CD14-positive monocyte (primary cell): ENCODE measurements around the gene PNMA8C. TPM values are rescaled to one million over a fixed set of nuclear protein-coding genes. Genes with fewer than 3 reads are reported as not detected.

Experiments
- DNase-seq, 3 donors: peaks; one replicate each; pipeline ENCODE4 v3.0.0-alpha.2; 2011 to 2022
- H2AFZ ChIP-seq: 2 replicates; pipeline ENCODE4 v1.6.0; 2012; ENCODE audit warnings: mild to moderate bottlenecking, low read depth, low read length, inconsistent platforms; ENCODE audit not compliant: insufficient read depth, poor library complexity, severe bottlenecking
- H3K27ac ChIP-seq, 2 donors: 1 replicate in 1 of 2; 2 replicates in 1 of 2; pipeline ENCODE4 v1.5.1; 2012 to 2013; ENCODE audit warnings: low read length in 2 of 2, control low read depth in 1 of 2, inconsistent platforms in 1 of 2, low read depth in 1 of 2, mild to moderate bottlenecking in 1 of 2
- H3K27me3 ChIP-seq, 2 donors: one replicate each; pipeline versions ENCODE4 v1.6.0 to v1.6.1; 2011 to 2013; ENCODE audit warnings: low read length in 2 of 2; ENCODE audit not compliant: control insufficient read depth in 2 of 2, insufficient read depth in 2 of 2
- H3K36me3 ChIP-seq, 2 donors: replicated peaks in 1 of 2; 1 replicate in 1 of 2; 2 replicates in 1 of 2; pipeline versions ENCODE4 v1.5.1 to v1.6.1; 2012 to 2013; ENCODE audit warnings: low read length in 2 of 2, control low read depth in 1 of 2, inconsistent platforms in 1 of 2, mild to moderate bottlenecking in 1 of 2; ENCODE audit not compliant: insufficient read depth in 2 of 2, control insufficient read depth in 1 of 2
- H3K4me1 ChIP-seq, 2 donors: 1 replicate in 1 of 2; 2 replicates in 1 of 2; pipeline versions ENCODE4 v1.5.1 to v1.6.1; 2012 to 2013; ENCODE audit warnings: low read length in 2 of 2, control low read depth in 1 of 2, inconsistent platforms in 1 of 2, mild to moderate bottlenecking in 1 of 2, moderate library complexity in 1 of 2; ENCODE audit not compliant: insufficient read depth in 2 of 2, control insufficient read depth in 1 of 2
- H3K4me2 ChIP-seq: replicated peaks from 2 replicates; pipeline ENCODE3; 2012; ENCODE audit warnings: low read length, moderate library complexity, mild to moderate bottlenecking; ENCODE audit not compliant: poor library complexity, severe bottlenecking; ENCODE audit errors: extremely low read depth
- H3K4me3 ChIP-seq, 3 experiments: fragments of 200-600 bp in 1 of 3; sonication (generic) in 1 of 3; replicated peaks in 1 of 3; 1 replicate in 2 of 3; 2 replicates in 1 of 3; pipeline ENCODE4 v1.5.1; 2011 to 2013; ENCODE audit warnings: low read length in 3 of 3, mild to moderate bottlenecking in 3 of 3, control low read depth in 2 of 3, low read depth in 2 of 3, inconsistent platforms in 1 of 3, moderate library complexity in 1 of 3
- H3K79me2 ChIP-seq: 2 replicates; pipeline ENCODE4 v1.6.0; 2012; ENCODE audit warnings: mild to moderate bottlenecking, control low read depth, inconsistent platforms, low read length, moderate library complexity; ENCODE audit not compliant: insufficient read depth
- H3K9ac ChIP-seq: 2 replicates; pipeline ENCODE4 v1.6.0; 2017; ENCODE audit warnings: low read length, mild to moderate bottlenecking; ENCODE audit not compliant: insufficient read depth, poor library complexity, severe bottlenecking
- H3K9me3 ChIP-seq, 2 donors: replicated peaks in 1 of 2; 1 replicate in 1 of 2; 2 replicates in 1 of 2; pipeline versions ENCODE4 v1.5.1 to v1.6.1; 2012 to 2013; ENCODE audit warnings: low read length in 2 of 2, control low read depth in 1 of 2; ENCODE audit not compliant: control insufficient read depth in 1 of 2, insufficient read depth in 1 of 2
- H4K20me1 ChIP-seq: 2 replicates; pipeline ENCODE4 v1.6.0; 2012; ENCODE audit warnings: mild to moderate bottlenecking, low read length, control low read depth, moderate library complexity; ENCODE audit not compliant: insufficient read depth
- H3K27ac Mint-ChIP-seq, 7 donors: one replicate each; pipeline ENCODE4 v1.8.0; 2020; ENCODE audit warnings: mild to moderate bottlenecking in 7 of 7, mixed read lengths in 7 of 7, moderate library complexity in 6 of 7, inconsistent platforms in 2 of 7
- H3K27me3 Mint-ChIP-seq, 3 donors: one replicate each; pipeline ENCODE4 v1.8.0; 2021 to 2022; ENCODE audit warnings: low read depth in 3 of 3, mild to moderate bottlenecking in 3 of 3, mixed read lengths in 3 of 3, moderate library complexity in 3 of 3, inconsistent platforms in 1 of 3
- H3K36me3 Mint-ChIP-seq, 2 donors: one replicate each; pipeline ENCODE4 v1.8.0; 2020; ENCODE audit warnings: mixed read lengths in 2 of 2, inconsistent platforms in 1 of 2, mild to moderate bottlenecking in 1 of 2
- H3K4me1 Mint-ChIP-seq: one replicate; pipeline ENCODE4 v1.8.0; 2020; ENCODE audit warnings: mild to moderate bottlenecking, mixed read lengths
- H3K4me3 Mint-ChIP-seq, 2 donors: one replicate each; pipeline ENCODE4 v1.8.0; 2020; ENCODE audit warnings: mild to moderate bottlenecking in 2 of 2, mixed read lengths in 2 of 2, moderate library complexity in 1 of 2
- H3K9me3 Mint-ChIP-seq, 7 donors: one replicate each; pipeline ENCODE4 v1.8.0; 2020 to 2022; ENCODE audit warnings: mixed read lengths in 7 of 7, mild to moderate bottlenecking in 6 of 7, moderate library complexity in 6 of 7, inconsistent platforms in 2 of 7
- CTCF ChIP-seq: fragments of 200-600 bp; IDR thresholded peaks from one replicate; pipeline ENCODE4 v1.8.0; 2022; ENCODE audit warnings: antibody characterized with exemption, mild to moderate bottlenecking
- WGBS: methylation state at CpG from one replicate; pipeline ENCODE4 v1.1.5; 2013; ENCODE audit warnings: missing lambda C conversion rate; ENCODE audit not compliant: insufficient coverage; 5-methylcytosine and 5-hydroxymethylcytosine counted together
- intact Hi-C, 2 donors: fragments of 100-400 bp; cut with micrococcal nuclease; formaldehyde crosslinking; loops; one replicate each; pipeline versions ENCODE4 v1.15.0 to v1.15.1; 2023
- polyA plus RNA-seq, 3 donors: library from polyadenylated mRNA; depleted of rRNA in 1 of 3; unstranded in 2 of 3; stranded (reverse) in 1 of 3; fragments of 300-500 nt in 2 of 3; fragments of >200 nt in 1 of 3; fragmentation: Illumina TruSeq in 2 of 3; gene quantifications; 1 replicate in 2 of 3; 2 replicates in 1 of 3; pipeline ENCODE4 v1.2.3, GENCODE V29; 2012 to 2021

Gene PNMA8C
- polyA plus RNA-seq, 3 donors = not detected

GRCh38 chr19:46407856-46408663, 20.7 kb downstream of the PNMA8C start:
- Histone ChIP-seq H3K36me3 (no peaks in the 10 kb centered on the region), H3K4me2 (no peak overlapping the region), H3K9me3 (peaks cover 0 to 4% of the 10 kb centered on the region in 2 donors), H2AFZ (no peak overlapping the region), H3K79me2 (no peaks in the 10 kb centered on the region), H3K4me1 (peaks cover 14 to 15% of the 10 kb centered on the region in 2 donors), H3K4me3 (no peak overlapping the region), H3K9ac (no peak overlapping the region), H3K27ac (no peak overlapping the region), H4K20me1 (no peaks in the 10 kb centered on the region), H3K27me3 (peaks cover 9 to 79% of the 10 kb centered on the region in 2 donors)
- 38% methylated on average over 14 of the region's 23 CpGs for WGBS
- peaks cover 0 to 14% (median 7%) of the 10 kb centered on the region in 7 donors for H3K9me3 Mint-ChIP-seq
- intact Hi-C loops = loop anchor here (10.0 kb wide), 1 partner anchor 267 kb away; no protein-coding TSS in a partner anchor
- H3K36me3 Mint-ChIP-seq = peaks cover 3% of the 10 kb centered on the region in 2 donors
- H3K27me3 Mint-ChIP-seq = peaks cover 87 to 94% (median 91%) of the 10 kb centered on the region in 3 donors
- H3K4me3 Mint-ChIP-seq = peak overlapping the region in 1 of 2 donors; percentile 71
- TF ChIP-seq CTCF = no peak
- H3K4me1 Mint-ChIP-seq = peaks cover 18% of the 10 kb centered on the region
- H3K27ac Mint-ChIP-seq = peak overlapping the region in 1 of 7 donors; percentile 1
- DNase-seq = no peak

- Mint-ChIP-seq H3K4me3 (peak overlapping the region in 1 of 2 donors; percentile 67), H3K36me3 (peaks cover 3 to 6% of the 10 kb centered on the region in 2 donors), H3K27me3 (peaks cover 84 to 89% (median 87%) of the 10 kb centered on the region in 3 donors), H3K4me1 (peaks cover 19% of the 10 kb centered on the region), H3K9me3 (peaks cover 0 to 12% (median 3%) of the 10 kb centered on the region in 7 donors), H3K27ac (no peak overlapping the region)
- H3K36me3 ChIP-seq = no peaks in the 10 kb centered on the region
- H3K9ac ChIP-seq = no peak overlapping the region
- H4K20me1 ChIP-seq = no peaks in the 10 kb centered on the region
- H2AFZ ChIP-seq = no peak overlapping the region
- peaks cover 9 to 73% of the 10 kb centered on the region in 2 donors for H3K27me3 ChIP-seq
- WGBS = 35% methylated on average over 5 of the region's 6 CpGs
- H3K79me2 ChIP-seq = no peaks in the 10 kb centered on the region
- peaks cover 14 to 15% of the 10 kb centered on the region in 2 donors for H3K4me1 ChIP-seq
- intact Hi-C loops = loop anchor here (10.0 kb wide), 1 partner anchor 268 kb away; no protein-coding TSS in a partner anchor
- no peak for DNase-seq
- no peak overlapping the region for H3K4me2 ChIP-seq
- peaks cover 0 to 4% of the 10 kb centered on the region in 2 donors for H3K9me3 ChIP-seq
- H3K4me3 ChIP-seq = no peak overlapping the region
- no peak for TF ChIP-seq CTCF
- H3K27ac ChIP-seq = no peak overlapping the region
Observed at GRCh38 chr19:46406976-46407375, 21.8 kb downstream of the PNMA8C start.
